ENCODE results near the gene GPATCH3.
A peak's percentile ranks its signal among the peaks of the same experiment; 100 is the strongest.
"Not testable (repeated sequence)": the region's sequence is repeated elsewhere in the genome, so short reads cannot be mapped to it uniquely, and the experiment has no call there.

The GPATCH3 gene

DNA sequence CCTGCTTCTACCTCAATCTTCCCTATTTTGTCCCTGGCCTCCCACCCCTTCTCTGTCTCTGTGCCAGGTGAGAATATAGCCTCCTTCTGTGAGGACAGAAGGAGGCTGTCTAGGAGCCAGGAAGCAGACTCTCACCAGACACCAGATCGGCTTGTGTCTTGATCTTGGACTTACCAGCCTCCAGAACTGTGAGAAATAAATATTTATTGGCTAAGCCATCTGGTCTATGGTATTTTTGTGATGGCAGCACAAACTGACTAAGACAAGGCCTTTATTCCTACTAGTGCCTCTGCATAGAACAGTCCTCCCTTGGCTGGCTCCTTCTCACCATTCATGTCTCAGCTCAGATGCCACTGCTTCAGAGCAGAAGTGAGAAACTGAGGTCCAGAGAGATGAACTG lies 12.0 kb downstream of the GPATCH3 start:
- no peak overlapping the region for H3K4me3 ChIP-seq (ENCODE audit: low read depth, low read length)
- no peak for DNase-seq (ENCODE audit: low read depth, low spot score)
- in situ Hi-C loops (cut with HindIII; ENCODE audit: low sequenced_read_pairs), result no loop called here
- TF ChIP-seq, protein P1, sequence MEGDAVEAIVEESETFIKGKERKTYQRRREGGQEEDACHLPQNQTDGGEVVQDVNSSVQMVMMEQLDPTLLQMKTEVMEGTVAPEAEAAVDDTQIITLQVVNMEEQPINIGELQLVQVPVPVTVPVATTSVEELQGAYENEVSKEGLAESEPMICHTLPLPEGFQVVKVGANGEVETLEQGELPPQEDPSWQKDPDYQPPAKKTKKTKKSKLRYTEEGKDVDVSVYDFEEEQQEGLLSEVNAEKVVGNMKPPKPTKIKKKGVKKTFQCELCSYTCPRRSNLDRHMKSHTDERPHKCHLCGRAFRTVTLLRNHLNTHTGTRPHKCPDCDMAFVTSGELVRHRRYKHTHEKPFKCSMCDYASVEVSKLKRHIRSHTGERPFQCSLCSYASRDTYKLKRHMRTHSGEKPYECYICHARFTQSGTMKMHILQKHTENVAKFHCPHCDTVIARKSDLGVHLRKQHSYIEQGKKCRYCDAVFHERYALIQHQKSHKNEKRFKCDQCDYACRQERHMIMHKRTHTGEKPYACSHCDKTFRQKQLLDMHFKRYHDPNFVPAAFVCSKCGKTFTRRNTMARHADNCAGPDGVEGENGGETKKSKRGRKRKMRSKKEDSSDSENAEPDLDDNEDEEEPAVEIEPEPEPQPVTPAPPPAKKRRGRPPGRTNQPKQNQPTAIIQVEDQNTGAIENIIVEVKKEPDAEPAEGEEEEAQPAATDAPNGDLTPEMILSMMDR (IDR thresholded peaks at IDR 0.05; ENCODE audit: low read depth, low read length), result no peak

DNA sequence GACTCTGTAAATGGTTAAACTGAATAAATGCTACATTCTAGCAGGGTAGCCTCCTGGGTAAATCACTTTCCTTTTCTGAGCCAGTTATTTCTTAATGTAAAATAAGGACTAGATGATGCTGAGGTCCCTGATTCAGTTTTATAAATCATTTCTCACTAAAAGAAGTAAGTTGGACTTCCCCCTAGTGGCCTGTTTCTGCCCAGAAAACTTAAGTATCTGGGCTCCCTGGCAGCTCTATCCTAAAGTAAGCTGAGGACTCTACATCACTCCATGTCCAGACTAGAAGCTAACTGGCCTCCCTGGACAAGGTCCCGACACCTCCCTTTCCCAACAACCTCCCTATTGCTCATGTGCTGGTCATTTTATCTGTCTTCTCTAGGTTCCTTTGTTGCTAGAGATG lies 13.1 kb downstream of the GPATCH3 start:
- TF ChIP-seq, protein P1 (IDR thresholded peaks at IDR 0.05; ENCODE audit: low read depth, low read length), result peak; percentile 66
- H3K4me3 ChIP-seq (ENCODE audit: low read depth, low read length), result no peak overlapping the region
- in situ Hi-C loops (cut with HindIII; ENCODE audit: low sequenced_read_pairs), result no loop called here
- DNase-seq (ENCODE audit: low read depth, low spot score), result peak; percentile 47

DNA sequence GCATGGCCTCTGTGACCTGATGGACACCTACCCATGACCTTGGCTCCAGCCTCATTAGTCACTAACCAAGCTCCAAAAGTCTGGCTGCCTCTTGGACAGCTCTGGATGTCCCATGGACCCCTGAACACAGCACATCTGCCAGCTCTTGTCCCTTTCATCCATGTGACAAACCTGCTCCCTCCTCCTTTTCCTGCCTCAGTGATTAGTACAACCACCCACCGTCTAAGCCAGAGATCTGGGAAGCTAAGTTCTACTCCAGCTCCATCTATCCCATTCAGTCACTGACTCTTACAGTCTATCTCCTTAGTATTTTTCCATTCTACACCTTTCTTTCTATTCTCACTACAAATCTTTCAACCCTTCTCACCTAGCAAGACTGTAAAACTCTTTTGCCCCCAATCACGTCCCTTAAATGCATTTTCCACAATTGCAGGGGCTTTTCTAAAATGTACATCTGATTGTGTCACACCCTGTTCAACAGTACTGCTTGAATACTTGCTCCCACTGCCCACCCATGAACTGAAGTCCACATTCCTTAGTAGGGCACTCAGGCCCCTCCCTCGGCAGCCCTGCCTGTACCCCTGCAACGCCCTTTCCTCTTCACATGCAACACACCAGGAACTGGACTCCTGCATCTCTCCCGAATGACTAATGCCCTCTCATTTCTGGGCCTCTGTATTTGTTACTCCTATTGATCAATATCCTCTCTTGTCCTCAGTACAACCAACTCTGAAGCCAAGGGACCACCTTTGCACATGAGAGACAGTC lies 17.4 kb downstream of the GPATCH3 start:
- DNase-seq (ENCODE audit: low read depth, low spot score), result no peak
- TF ChIP-seq, protein P1 (IDR thresholded peaks at IDR 0.05; ENCODE audit: low read depth, low read length), result no peak
- H3K4me3 ChIP-seq (ENCODE audit: low read depth, low read length), result no peak overlapping the region
- in situ Hi-C loops (cut with HindIII; ENCODE audit: low sequenced_read_pairs), result no loop called here

DNA sequence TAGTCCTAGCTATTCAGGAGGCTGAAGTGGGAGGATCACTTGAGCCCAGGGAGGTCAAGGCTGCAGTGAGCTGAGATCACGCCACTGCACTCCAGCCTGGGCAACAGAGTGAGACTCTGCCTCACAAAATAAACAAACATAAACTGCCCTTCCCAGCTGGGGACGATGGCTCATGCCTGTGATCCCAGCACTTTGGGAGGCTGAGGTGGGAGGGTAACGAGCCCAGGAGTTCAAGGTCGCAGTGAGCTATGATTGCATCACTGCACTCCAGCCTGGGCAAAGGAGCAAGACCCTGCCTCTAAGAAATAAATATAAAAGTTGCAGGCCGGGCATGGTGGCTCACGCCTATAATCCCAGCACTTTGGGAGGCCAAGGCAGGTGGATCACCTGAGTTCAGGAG lies 18.7 kb downstream of the GPATCH3 start:
- in situ Hi-C loops (cut with HindIII; ENCODE audit: low sequenced_read_pairs); H3K4me3 ChIP-seq (ENCODE audit: low read depth, low read length); DNase-seq (ENCODE audit: low read depth, low spot score): not testable (repeated sequence)

DNA sequence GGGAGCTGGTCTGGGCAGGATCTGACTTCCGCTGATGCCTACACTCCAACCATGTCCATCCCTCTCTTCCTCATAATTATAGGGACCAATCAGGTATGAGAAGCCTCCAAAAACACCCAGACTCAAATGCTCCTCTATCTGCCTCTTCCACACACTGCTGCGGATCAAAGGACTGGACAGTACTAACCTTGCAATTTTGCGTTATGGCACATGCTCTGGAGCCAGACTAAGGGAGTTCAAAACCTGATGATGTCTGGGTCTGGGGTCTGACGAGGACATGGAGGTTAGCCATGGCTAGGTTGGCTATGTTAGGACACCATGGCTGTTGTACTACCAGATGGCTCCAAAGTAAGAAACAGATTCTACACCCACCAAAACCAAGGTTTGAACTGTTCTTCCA lies 20.5 kb downstream of the GPATCH3 start:
- H3K4me3 ChIP-seq (ENCODE audit: low read depth, low read length), result no peak overlapping the region
- in situ Hi-C loops (cut with HindIII; ENCODE audit: low sequenced_read_pairs), result no loop called here
- TF ChIP-seq, protein P1 (IDR thresholded peaks at IDR 0.05; ENCODE audit: low read depth, low read length), result no peak
- no peak for DNase-seq (ENCODE audit: low read depth, low spot score)

DNA sequence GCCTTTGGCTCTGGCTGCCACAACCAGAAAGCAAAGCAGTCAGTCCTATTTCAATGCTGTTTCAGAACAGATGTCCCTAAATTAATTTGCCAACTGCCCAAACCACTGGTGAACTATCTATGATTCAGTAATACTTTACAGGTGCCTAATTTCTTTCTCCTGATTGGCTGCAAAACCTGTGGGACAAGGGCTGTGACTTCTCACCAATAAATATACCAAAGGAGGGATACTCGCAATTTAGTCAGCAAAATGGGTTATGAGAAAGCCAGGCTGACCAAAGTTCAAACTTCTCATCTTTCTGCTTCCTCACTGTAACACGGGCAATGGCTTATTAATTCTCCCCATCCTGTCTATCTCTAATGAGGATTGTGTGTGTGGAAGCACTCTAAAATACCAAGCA lies 22.9 kb downstream of the GPATCH3 start:
- in situ Hi-C loops (cut with HindIII; ENCODE audit: low sequenced_read_pairs), result no loop called here
- no peak overlapping the region for H3K4me3 ChIP-seq (ENCODE audit: low read depth, low read length)
- DNase-seq (ENCODE audit: low read depth, low spot score), result no peak
- TF ChIP-seq, protein P1 (IDR thresholded peaks at IDR 0.05; ENCODE audit: low read depth, low read length), result no peak

DNA sequence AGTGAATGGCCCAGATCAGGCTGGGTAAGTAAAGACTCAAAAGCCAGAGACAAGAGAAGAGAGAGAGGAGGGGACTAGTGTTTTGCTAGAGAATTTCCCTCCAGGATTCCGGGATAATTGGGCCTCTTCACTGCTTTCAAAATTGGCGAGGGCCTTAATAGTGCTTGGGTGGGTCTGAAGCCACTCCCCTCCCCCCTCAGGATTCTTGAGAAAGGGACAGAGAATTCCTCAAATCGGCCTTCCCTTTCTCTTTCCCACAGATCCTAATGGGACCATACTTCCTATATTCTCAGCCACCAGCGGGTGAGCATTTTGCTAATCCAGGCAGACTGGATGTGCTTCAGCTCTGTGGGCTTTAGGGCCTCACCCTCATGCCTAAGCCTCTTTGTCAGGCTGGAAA lies 25.4 kb downstream of the GPATCH3 start:
- in situ Hi-C loops (cut with HindIII; ENCODE audit: low sequenced_read_pairs), result no loop called here
- no peak overlapping the region for H3K4me3 ChIP-seq (ENCODE audit: low read depth, low read length)
- TF ChIP-seq, protein P1 (IDR thresholded peaks at IDR 0.05; ENCODE audit: low read depth, low read length), result no peak

DNA sequence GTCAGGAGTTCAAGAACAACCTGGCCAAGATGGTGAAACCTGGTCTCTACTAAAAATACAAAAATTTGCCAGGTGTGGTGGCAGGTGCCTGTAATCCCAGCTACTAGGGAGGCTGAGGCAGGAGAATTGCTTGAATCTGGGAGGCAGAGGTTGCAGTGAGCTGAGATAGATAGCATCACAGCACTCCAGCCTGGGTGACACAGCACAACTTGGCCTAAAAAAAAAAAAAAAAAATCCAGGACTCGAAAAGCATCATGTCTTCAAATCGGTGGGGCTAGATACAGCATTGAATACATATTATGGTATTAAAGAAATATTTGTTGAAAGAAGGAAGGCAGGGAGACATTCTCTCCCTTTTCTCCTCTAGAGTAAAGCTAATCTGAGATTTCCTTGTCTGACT lies 27.2 kb downstream of the GPATCH3 start:
- in situ Hi-C loops (cut with HindIII; ENCODE audit: low sequenced_read_pairs); H3K4me3 ChIP-seq (ENCODE audit: low read depth, low read length); DNase-seq (ENCODE audit: low read depth, low spot score): not testable (repeated sequence)

More for the DNA sequence above, 25.4 kb downstream of the GPATCH3 start:
- DNase-seq (ENCODE audit: low read depth, low spot score), result no peak
